ENCODE measurements around the gene UBASH3A.

The UBASH3A gene

GRCh38 chr21:42441963-42442362, 38.3 kb downstream of the UBASH3A start:
- no peak overlapping the region for H3K27ac Mint-ChIP-seq
- no peak overlapping the region for H3K4me3 Mint-ChIP-seq
- H3K36me3 Mint-ChIP-seq (ENCODE audit: low read depth), result no peaks in the 10 kb centered on the region
- H3K27me3 Mint-ChIP-seq, result peaks cover 10% of the 10 kb centered on the region
- H3K4me1 Mint-ChIP-seq (ENCODE audit: low read depth), result peaks cover 10% of the 10 kb centered on the region
- H3K9me3 Mint-ChIP-seq, result no peaks in the 10 kb centered on the region
- intact Hi-C loops (cut with micrococcal nuclease), result loop anchor here (10.0 kb wide), 1 partner anchor 107 kb away; no protein-coding TSS in a partner anchor

- Mint-ChIP-seq H3K4me3 (no peak overlapping the region), H3K27ac (no peak overlapping the region), H3K36me3 (ENCODE audit: low read depth) (no peaks in the 10 kb centered on the region), H3K4me1 (ENCODE audit: low read depth) (peaks cover 10% of the 10 kb centered on the region), H3K27me3 (peaks cover 8% of the 10 kb centered on the region), H3K9me3 (no peaks in the 10 kb centered on the region)
- intact Hi-C loops (cut with micrococcal nuclease), result loop anchor here (10.0 kb wide), 1 partner anchor 108 kb away; no protein-coding TSS in a partner anchor
These were observed 39.6 kb downstream of the UBASH3A start for GRCh38 chr21:42443181-42443785.

- Mint-ChIP-seq H3K27ac (no peak overlapping the region), H3K36me3 (ENCODE audit: low read depth) (no peaks in the 10 kb centered on the region), H3K9me3 (no peaks in the 10 kb centered on the region), H3K27me3 (peaks cover 4% of the 10 kb centered on the region), H3K4me1 (ENCODE audit: low read depth) (peaks cover 8% of the 10 kb centered on the region), H3K4me3 (no peak overlapping the region)
- intact Hi-C loops (cut with micrococcal nuclease), result loop anchor here (10.0 kb wide), 1 partner anchor 109 kb away; no protein-coding TSS in a partner anchor
These were observed 40.4 kb downstream of the UBASH3A start for GRCh38 chr21:42443876-42444744.

- H3K27me3 Mint-ChIP-seq, result peaks cover 4% of the 10 kb centered on the region
- H3K36me3 Mint-ChIP-seq (ENCODE audit: low read depth), result no peaks in the 10 kb centered on the region
- H3K27ac Mint-ChIP-seq, result no peak overlapping the region
- no peaks in the 10 kb centered on the region for H3K9me3 Mint-ChIP-seq
- intact Hi-C loops (cut with micrococcal nuclease), result loop anchor here (10.0 kb wide), 1 partner anchor 110 kb away; no protein-coding TSS in a partner anchor
- H3K4me3 Mint-ChIP-seq, result no peak overlapping the region
- H3K4me1 Mint-ChIP-seq (ENCODE audit: low read depth), result peaks cover 2% of the 10 kb centered on the region
These were observed 41.0 kb downstream of the UBASH3A start for GRCh38 chr21:42444745-42445059.

GRCh38 chr21:42445311-42445710, 41.6 kb downstream of the UBASH3A start:
- peaks cover 4% of the 10 kb centered on the region for H3K4me1 Mint-ChIP-seq (ENCODE audit: low read depth)
- H3K9me3 Mint-ChIP-seq, result no peaks in the 10 kb centered on the region
- no peaks in the 10 kb centered on the region for H3K36me3 Mint-ChIP-seq (ENCODE audit: low read depth)
- intact Hi-C loops (cut with micrococcal nuclease), result loop anchor here (10.0 kb wide), 1 partner anchor 111 kb away; no protein-coding TSS in a partner anchor
- H3K4me3 Mint-ChIP-seq, result no peak overlapping the region
- H3K27ac Mint-ChIP-seq, result no peak overlapping the region
- H3K27me3 Mint-ChIP-seq, result peaks cover 4% of the 10 kb centered on the region

- no peaks in the 10 kb centered on the region for H3K36me3 Mint-ChIP-seq (ENCODE audit: low read depth)
- no peak overlapping the region for H3K4me3 Mint-ChIP-seq
- peaks cover 9% of the 10 kb centered on the region for H3K4me1 Mint-ChIP-seq (ENCODE audit: low read depth)
- H3K27ac Mint-ChIP-seq, result no peak overlapping the region
- no peaks in the 10 kb centered on the region for H3K9me3 Mint-ChIP-seq
- intact Hi-C loops (cut with micrococcal nuclease), result loop anchor here (10.0 kb wide), 1 partner anchor 112 kb away; no protein-coding TSS in a partner anchor
- peaks cover 4% of the 10 kb centered on the region for H3K27me3 Mint-ChIP-seq
These were observed 42.8 kb downstream of the UBASH3A start for GRCh38 chr21:42446531-42446930.

- H3K4me1 Mint-ChIP-seq (ENCODE audit: low read depth), result peaks cover 9% of the 10 kb centered on the region
- H3K27ac Mint-ChIP-seq, result no peak overlapping the region
- H3K27me3 Mint-ChIP-seq, result peaks cover 4% of the 10 kb centered on the region
- H3K9me3 Mint-ChIP-seq, result no peaks in the 10 kb centered on the region
- intact Hi-C loops (cut with micrococcal nuclease), result loop anchor here (10.0 kb wide), 1 partner anchor 112 kb away; no protein-coding TSS in a partner anchor
- no peak overlapping the region for H3K4me3 Mint-ChIP-seq
- no peaks in the 10 kb centered on the region for H3K36me3 Mint-ChIP-seq (ENCODE audit: low read depth)
These were observed 43.5 kb downstream of the UBASH3A start for GRCh38 chr21:42447182-42447581.

GRCh38 chr21:42447732-42448131, 44.0 kb downstream of the UBASH3A start:
- H3K4me3 Mint-ChIP-seq, result no peak overlapping the region
- intact Hi-C loops (cut with micrococcal nuclease), result loop anchor here (10.0 kb wide), 1 partner anchor 113 kb away; no protein-coding TSS in a partner anchor
- peaks cover 9% of the 10 kb centered on the region for H3K4me1 Mint-ChIP-seq (ENCODE audit: low read depth)
- H3K36me3 Mint-ChIP-seq (ENCODE audit: low read depth), result no peaks in the 10 kb centered on the region
- H3K27ac Mint-ChIP-seq, result no peak overlapping the region
- no peaks in the 10 kb centered on the region for H3K9me3 Mint-ChIP-seq
- H3K27me3 Mint-ChIP-seq, result peaks cover 4% of the 10 kb centered on the region

GRCh38 chr21:42448686-42449085, 45.0 kb downstream of the UBASH3A start:
- Mint-ChIP-seq H3K9me3 (no peaks in the 10 kb centered on the region), H3K27ac (no peak overlapping the region), H3K4me1 (ENCODE audit: low read depth) (peaks cover 9% of the 10 kb centered on the region), H3K4me3 (no peak overlapping the region), H3K27me3 (peaks cover 12% of the 10 kb centered on the region), H3K36me3 (ENCODE audit: low read depth) (no peaks in the 10 kb centered on the region)
- intact Hi-C loops (cut with micrococcal nuclease), result loop anchor here (1.0 to 10.0 kb wide), 2 partner anchors 114 to 284 kb away; no protein-coding TSS in a partner anchor

GRCh38 chr21:42451941-42452340, 48.2 kb downstream of the UBASH3A start:
- intact Hi-C loops (cut with micrococcal nuclease), result loop anchor here (5.0 kb wide), 1 partner anchor 305 kb away; no protein-coding TSS in a partner anchor
- no peaks in the 10 kb centered on the region for H3K9me3 Mint-ChIP-seq
- H3K4me1 Mint-ChIP-seq (ENCODE audit: low read depth), result peaks cover 22% of the 10 kb centered on the region
- H3K4me3 Mint-ChIP-seq, result no peak overlapping the region
- H3K27me3 Mint-ChIP-seq, result peaks cover 13% of the 10 kb centered on the region
- no peak overlapping the region for H3K27ac Mint-ChIP-seq
- H3K36me3 Mint-ChIP-seq (ENCODE audit: low read depth), result no peaks in the 10 kb centered on the region

GRCh38 chr21:42452401-42453223, 48.9 kb downstream of the UBASH3A start:
- Mint-ChIP-seq H3K27ac (no peak overlapping the region), H3K4me3 (no peak overlapping the region), H3K9me3 (no peaks in the 10 kb centered on the region), H3K27me3 (peaks cover 12% of the 10 kb centered on the region), H3K4me1 (ENCODE audit: low read depth) (peaks cover 23% of the 10 kb centered on the region), H3K36me3 (ENCODE audit: low read depth) (no peaks in the 10 kb centered on the region)
- intact Hi-C loops (cut with micrococcal nuclease), result loop anchor here (5.0 kb wide), 1 partner anchor 305 kb away; no protein-coding TSS in a partner anchor

GRCh38 chr21:42453224-42453985, 49.7 kb downstream of the UBASH3A start:
- H3K4me1 Mint-ChIP-seq (ENCODE audit: low read depth), result peaks cover 23% of the 10 kb centered on the region
- no peak overlapping the region for H3K27ac Mint-ChIP-seq
- no peaks in the 10 kb centered on the region for H3K36me3 Mint-ChIP-seq (ENCODE audit: low read depth)
- no peaks in the 10 kb centered on the region for H3K9me3 Mint-ChIP-seq
- peaks cover 12% of the 10 kb centered on the region for H3K27me3 Mint-ChIP-seq
- no peak overlapping the region for H3K4me3 Mint-ChIP-seq
- intact Hi-C loops (cut with micrococcal nuclease), result loop anchor here (5.0 kb wide), 1 partner anchor 306 kb away; no protein-coding TSS in a partner anchor

Data from dendritic cell treated with granulocyte-macrophage colony-stimulating factor and Interleukin-4, amounts not matched to agents 40 ng/mL and 50 ng/mL, for 4 days (primary cell).